ENCODE measurements around the gene CHST13. TPM values are rescaled to one million over a fixed set of nuclear protein-coding genes. Genes with fewer than 3 reads are reported as not detected.
A peak's percentile ranks its signal among the peaks of the same experiment; 100 is the strongest.
"Not testable (repeated sequence)": the region's sequence is repeated elsewhere in the genome, so short reads cannot be mapped to it uniquely, and the experiment has no call there.

Gene CHST13
- total and polyA plus RNA-seq, 7 donors, result 0.25 to 0.66 (median 0.53) TPM; not detected in 3

GRCh38 chr3:126533506-126533905, 9.6 kb downstream of the CHST13 start:
- DNase-seq, result no peak
- Histone ChIP-seq H3K27ac (no peak overlapping the region), H3K27me3 (peaks cover 0 to 23% (median 0%) of the 10 kb centered on the region in 3 donors), H3K9me3 (no peaks in the 10 kb centered on the region), H3K36me3 (no peaks in the 10 kb centered on the region), H3K4me1 (no peaks in the 10 kb centered on the region), H3K4me3 (no peak overlapping the region)
- TF ChIP-seq POLR2A (IDR thresholded peaks at IDR 0.05), result no peak
- TF ChIP-seq POLR2AphosphoS5 (IDR thresholded peaks at IDR 0.05), result no peak
- intact Hi-C loops (cut with DNase I), result no loop called here

GRCh38 chr3:126534716-126535115, 10.8 kb downstream of the CHST13 start:
- intact Hi-C loops (cut with DNase I); H3K27ac ChIP-seq; H3K9me3 ChIP-seq; H3K4me3 ChIP-seq; H3K4me1 ChIP-seq; H3K36me3 ChIP-seq: not testable (repeated sequence)
- H3K27me3 ChIP-seq, result peaks cover 0 to 23% (median 0%) of the 10 kb centered on the region in 3 donors
- WGBS, 2 donors, result 88 to 91% methylated on average over 7 of the region's 7 CpGs
- DNase-seq, result peak; percentile 22

GRCh38 chr3:126535636-126536035, 11.7 kb downstream of the CHST13 start:
- H3K27me3 ChIP-seq, result peaks cover 0 to 23% (median 0%) of the 10 kb centered on the region in 3 donors
- intact Hi-C loops (cut with DNase I), result no loop called here
- H3K9me3 ChIP-seq, result no peaks in the 10 kb centered on the region
- peak; percentile 52 for DNase-seq
- no peak overlapping the region for H3K27ac ChIP-seq
- no peaks in the 10 kb centered on the region for H3K36me3 ChIP-seq
- H3K4me1 ChIP-seq, result no peaks in the 10 kb centered on the region
- no peak overlapping the region for H3K4me3 ChIP-seq
- TF ChIP-seq CTCF (IDR thresholded peaks at IDR 0.05) (no peak), EP300 (IDR thresholded peaks at IDR 0.05) (no peak), POLR2A (IDR thresholded peaks at IDR 0.05) (no peak), POLR2AphosphoS5 (IDR thresholded peaks at IDR 0.05) (no peak)

DNA sequence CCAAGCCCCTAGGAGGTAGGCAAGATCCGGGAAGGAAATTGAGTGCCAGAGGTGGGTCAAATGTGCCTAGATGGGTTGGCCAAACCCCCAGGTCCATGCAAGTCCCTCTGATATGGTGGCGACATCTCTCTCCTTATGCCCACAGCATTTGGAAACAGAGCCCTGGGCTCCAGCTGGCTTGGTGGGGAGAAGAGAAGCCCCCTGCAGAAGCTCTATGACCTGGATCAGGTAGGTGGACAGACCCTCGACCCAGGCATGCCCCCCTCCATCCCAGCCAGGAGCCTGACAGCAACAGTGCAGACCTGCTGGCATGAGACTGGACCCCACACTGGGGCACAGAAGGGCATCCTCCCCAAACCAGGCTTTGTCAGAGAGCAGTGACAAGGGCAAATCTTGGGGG, 12.2 kb downstream of the CHST13 start:
- peak; percentile 40 for DNase-seq
- H3K36me3 ChIP-seq, result no peaks in the 10 kb centered on the region
- H3K27ac ChIP-seq, result no peak overlapping the region
- no peaks in the 10 kb centered on the region for H3K9me3 ChIP-seq
- WGBS, 2 donors, result 76 to 82% methylated on average over 3 of the region's 3 CpGs
- no peak for TF ChIP-seq POLR2AphosphoS5 (IDR thresholded peaks at IDR 0.05)
- TF ChIP-seq CTCF (IDR thresholded peaks at IDR 0.05), result no peak
- TF ChIP-seq EP300 (IDR thresholded peaks at IDR 0.05), result no peak
- no peak for TF ChIP-seq POLR2A (IDR thresholded peaks at IDR 0.05)
- H3K27me3 ChIP-seq, result peaks cover 0 to 27% (median 0%) of the 10 kb centered on the region in 3 donors
- intact Hi-C loops (cut with DNase I), result no loop called here
- H3K4me1 ChIP-seq, result no peaks in the 10 kb centered on the region
- H3K4me3 ChIP-seq, result no peak overlapping the region

- Histone ChIP-seq H3K9me3 (no peaks in the 10 kb centered on the region), H3K4me1 (peaks cover 0 to 7% (median 0%) of the 10 kb centered on the region in 4 donors), H3K36me3 (no peaks in the 10 kb centered on the region), H3K27ac (no peak overlapping the region), H3K4me3 (no peak overlapping the region), H3K27me3 (peaks cover 6 to 38% (median 10%) of the 10 kb centered on the region in 3 donors)
- no peak for TF ChIP-seq POLR2A (IDR thresholded peaks at IDR 0.05)
- no peak for TF ChIP-seq POLR2AphosphoS5 (IDR thresholded peaks at IDR 0.05)
- TF ChIP-seq EP300 (IDR thresholded peaks at IDR 0.05), result no peak
- TF ChIP-seq CTCF (IDR thresholded peaks at IDR 0.05), result no peak
- peak; percentile 27 for DNase-seq
- WGBS, 2 donors, result 71 to 77% methylated on average over 9 of the region's 9 CpGs
- intact Hi-C loops (cut with DNase I), result no loop called here
Measured at GRCh38 chr3:126537116-126537729, 13.3 kb downstream of the CHST13 start.

- intact Hi-C loops (cut with DNase I), result no loop called here
- Histone ChIP-seq H3K4me1 (peaks cover 0 to 9% (median 0%) of the 10 kb centered on the region in 4 donors), H3K4me3 (no peak overlapping the region), H3K36me3 (no peaks in the 10 kb centered on the region), H3K9me3 (no peaks in the 10 kb centered on the region), H3K27me3 (peaks cover 11 to 44% (median 15%) of the 10 kb centered on the region in 3 donors), H3K27ac (no peak overlapping the region)
- no peak for TF ChIP-seq POLR2A (IDR thresholded peaks at IDR 0.05)
- TF ChIP-seq EP300 (IDR thresholded peaks at IDR 0.05), result no peak
- no peak for TF ChIP-seq POLR2AphosphoS5 (IDR thresholded peaks at IDR 0.05)
- no peak for TF ChIP-seq CTCF (IDR thresholded peaks at IDR 0.05)
- peak; percentile 45 for DNase-seq
- 57 to 76% methylated on average over 10 of the region's 10 CpGs for WGBS, 2 donors
Measured at GRCh38 chr3:126537730-126538281, 13.9 kb downstream of the CHST13 start.

Measured in sigmoid colon (tissue), 7 donors.